ENCODE measurements around the gene STARD3. TPM values are rescaled to one million over a fixed set of nuclear protein-coding genes. Genes with fewer than 3 reads are reported as not detected.
A peak's percentile ranks its signal among the peaks of the same experiment; 100 is the strongest.

The STARD3 gene
- total and polyA plus RNA-seq, 9 of the 15 experiments (the other 6 are each of a cell fraction or from before 2014, with no cell fraction given) = 0.63 to 87.0 (median 46.0) TPM

DNA sequence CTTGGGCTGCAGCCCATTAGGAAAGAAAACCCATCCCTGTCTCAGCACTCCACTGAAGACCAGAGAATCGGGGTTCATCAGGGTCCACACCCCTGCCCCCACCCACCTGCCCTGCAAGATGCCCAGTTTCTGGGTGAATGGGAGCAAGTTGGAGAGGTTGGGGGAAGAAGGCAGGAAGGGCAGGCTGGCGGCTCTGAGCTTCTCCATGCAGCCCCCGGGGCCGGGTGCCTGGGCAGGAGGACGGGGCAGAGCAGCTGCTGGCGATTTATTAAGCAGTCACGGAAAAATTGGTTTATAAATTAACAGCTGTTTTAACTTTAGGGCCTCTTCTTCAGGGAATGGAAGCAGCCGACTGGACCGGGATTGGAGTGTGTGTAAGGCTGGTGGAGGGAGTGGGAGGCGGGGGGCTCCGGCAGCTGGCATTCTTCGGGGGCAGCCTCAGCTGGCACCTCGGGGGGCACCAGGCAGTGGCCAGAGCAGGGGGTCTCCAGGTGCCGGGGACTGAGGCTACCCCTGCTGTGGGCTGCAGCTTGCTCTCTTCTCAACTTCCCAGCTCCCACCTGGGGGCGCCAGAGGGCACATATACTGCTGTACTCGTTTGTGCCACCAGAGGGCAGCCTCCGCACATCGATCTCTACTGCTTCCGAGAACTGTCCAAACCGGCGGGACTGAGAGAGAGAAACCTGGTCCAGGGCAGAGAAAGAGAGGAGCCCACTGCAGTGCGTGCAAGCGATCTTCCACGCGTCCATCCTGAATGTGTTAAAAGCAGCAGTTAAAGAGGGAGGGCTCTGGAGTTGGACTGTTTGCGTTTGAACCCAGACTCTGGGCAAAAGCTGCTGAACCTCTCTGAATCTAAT is 15.2 kb upstream of the STARD3 start (continued):
- TF ChIP-seq, protein P1, sequence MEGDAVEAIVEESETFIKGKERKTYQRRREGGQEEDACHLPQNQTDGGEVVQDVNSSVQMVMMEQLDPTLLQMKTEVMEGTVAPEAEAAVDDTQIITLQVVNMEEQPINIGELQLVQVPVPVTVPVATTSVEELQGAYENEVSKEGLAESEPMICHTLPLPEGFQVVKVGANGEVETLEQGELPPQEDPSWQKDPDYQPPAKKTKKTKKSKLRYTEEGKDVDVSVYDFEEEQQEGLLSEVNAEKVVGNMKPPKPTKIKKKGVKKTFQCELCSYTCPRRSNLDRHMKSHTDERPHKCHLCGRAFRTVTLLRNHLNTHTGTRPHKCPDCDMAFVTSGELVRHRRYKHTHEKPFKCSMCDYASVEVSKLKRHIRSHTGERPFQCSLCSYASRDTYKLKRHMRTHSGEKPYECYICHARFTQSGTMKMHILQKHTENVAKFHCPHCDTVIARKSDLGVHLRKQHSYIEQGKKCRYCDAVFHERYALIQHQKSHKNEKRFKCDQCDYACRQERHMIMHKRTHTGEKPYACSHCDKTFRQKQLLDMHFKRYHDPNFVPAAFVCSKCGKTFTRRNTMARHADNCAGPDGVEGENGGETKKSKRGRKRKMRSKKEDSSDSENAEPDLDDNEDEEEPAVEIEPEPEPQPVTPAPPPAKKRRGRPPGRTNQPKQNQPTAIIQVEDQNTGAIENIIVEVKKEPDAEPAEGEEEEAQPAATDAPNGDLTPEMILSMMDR (IDR thresholded peaks at IDR 0.05 in 2 of 3, conservative IDR thresholded peaks at IDR 0.05 in 1 of 3; ENCODE audit: insufficient read depth in 2 of 3, low read depth in 1 of 3, low read length in 3 of 3) = peak; percentile 100
- TF ChIP-seq YY1 (IDR thresholded peaks at IDR 0.05; ENCODE audit: borderline replicate concordance in 1 of 3, control insufficient read depth in 1 of 3, extremely low read depth in 1 of 3, insufficient read depth in 3 of 3, insufficient read length in 1 of 3, insufficient replicate concordance in 2 of 3, low read depth in 1 of 3, low read length in 2 of 3) (peak in 1 of 3 experiments; percentile 23), ZNF717 (CRISPR knock-in tag; IDR thresholded peaks at IDR 0.05) (no peak), TAF7 (tag; IDR thresholded peaks at IDR 0.05) (no peak), ELF1 (tag; IDR thresholded peaks at IDR 0.05) (no peak), CBFB (CRISPR knock-in tag; IDR thresholded peaks at IDR 0.05) (no peak), TBP (optimal IDR thresholded peaks at IDR 0.05; ENCODE audit: low read depth, low read length) (peak; percentile 37)
- TF ChIP-seq, protein P2, sequence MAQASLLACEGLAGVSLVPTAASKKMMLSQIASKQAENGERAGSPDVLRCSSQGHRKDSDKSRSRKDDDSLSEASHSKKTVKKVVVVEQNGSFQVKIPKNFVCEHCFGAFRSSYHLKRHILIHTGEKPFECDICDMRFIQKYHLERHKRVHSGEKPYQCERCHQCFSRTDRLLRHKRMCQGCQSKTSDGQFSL (CRISPR knock-in tag; IDR thresholded peaks at IDR 0.05) = no peak
- TF ChIP-seq, protein P2 (tag; IDR thresholded peaks at IDR 0.05) = no peak
- TF ChIP-seq, protein P3, sequence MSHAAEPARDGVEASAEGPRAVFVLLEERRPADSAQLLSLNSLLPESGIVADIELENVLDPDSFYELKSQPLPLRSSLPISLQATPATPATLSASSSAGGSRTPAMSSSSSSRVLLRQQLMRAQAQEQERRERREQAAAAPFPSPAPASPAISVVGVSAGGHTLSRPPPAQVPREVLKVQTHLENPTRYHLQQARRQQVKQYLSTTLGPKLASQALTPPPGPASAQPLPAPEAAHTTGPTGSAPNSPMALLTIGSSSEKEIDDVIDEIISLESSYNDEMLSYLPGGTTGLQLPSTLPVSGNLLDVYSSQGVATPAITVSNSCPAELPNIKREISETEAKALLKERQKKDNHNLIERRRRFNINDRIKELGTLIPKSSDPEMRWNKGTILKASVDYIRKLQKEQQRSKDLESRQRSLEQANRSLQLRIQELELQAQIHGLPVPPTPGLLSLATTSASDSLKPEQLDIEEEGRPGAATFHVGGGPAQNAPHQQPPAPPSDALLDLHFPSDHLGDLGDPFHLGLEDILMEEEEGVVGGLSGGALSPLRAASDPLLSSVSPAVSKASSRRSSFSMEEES (CRISPR knock-in tag; IDR thresholded peaks at IDR 0.05) = no peak
- TF ChIP-seq, protein P4, sequence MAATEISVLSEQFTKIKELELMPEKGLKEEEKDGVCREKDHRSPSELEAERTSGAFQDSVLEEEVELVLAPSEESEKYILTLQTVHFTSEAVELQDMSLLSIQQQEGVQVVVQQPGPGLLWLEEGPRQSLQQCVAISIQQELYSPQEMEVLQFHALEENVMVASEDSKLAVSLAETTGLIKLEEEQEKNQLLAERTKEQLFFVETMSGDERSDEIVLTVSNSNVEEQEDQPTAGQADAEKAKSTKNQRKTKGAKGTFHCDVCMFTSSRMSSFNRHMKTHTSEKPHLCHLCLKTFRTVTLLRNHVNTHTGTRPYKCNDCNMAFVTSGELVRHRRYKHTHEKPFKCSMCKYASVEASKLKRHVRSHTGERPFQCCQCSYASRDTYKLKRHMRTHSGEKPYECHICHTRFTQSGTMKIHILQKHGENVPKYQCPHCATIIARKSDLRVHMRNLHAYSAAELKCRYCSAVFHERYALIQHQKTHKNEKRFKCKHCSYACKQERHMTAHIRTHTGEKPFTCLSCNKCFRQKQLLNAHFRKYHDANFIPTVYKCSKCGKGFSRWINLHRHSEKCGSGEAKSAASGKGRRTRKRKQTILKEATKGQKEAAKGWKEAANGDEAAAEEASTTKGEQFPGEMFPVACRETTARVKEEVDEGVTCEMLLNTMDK (IDR thresholded peaks at IDR 0.05; ENCODE audit: borderline replicate concordance, insufficient read depth, low read depth, low read length, poor library complexity, severe bottlenecking) = peak; percentile 79
- TF ChIP-seq, protein P5, sequence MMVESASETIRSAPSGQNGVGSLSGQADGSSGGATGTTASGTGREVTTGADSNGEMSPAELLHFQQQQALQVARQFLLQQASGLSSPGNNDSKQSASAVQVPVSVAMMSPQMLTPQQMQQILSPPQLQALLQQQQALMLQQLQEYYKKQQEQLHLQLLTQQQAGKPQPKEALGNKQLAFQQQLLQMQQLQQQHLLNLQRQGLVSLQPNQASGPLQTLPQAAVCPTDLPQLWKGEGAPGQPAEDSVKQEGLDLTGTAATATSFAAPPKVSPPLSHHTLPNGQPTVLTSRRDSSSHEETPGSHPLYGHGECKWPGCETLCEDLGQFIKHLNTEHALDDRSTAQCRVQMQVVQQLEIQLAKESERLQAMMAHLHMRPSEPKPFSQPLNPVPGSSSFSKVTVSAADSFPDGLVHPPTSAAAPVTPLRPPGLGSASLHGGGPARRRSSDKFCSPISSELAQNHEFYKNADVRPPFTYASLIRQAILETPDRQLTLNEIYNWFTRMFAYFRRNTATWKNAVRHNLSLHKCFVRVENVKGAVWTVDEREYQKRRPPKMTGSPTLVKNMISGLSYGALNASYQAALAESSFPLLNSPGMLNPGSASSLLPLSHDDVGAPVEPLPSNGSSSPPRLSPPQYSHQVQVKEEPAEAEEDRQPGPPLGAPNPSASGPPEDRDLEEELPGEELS (CRISPR knock-in tag; IDR thresholded peaks at IDR 0.05; ENCODE audit: borderline replicate concordance) = no peak
